Measurements from ENCODE around the gene DNAAF2.

Gene DNAAF2

DNA sequence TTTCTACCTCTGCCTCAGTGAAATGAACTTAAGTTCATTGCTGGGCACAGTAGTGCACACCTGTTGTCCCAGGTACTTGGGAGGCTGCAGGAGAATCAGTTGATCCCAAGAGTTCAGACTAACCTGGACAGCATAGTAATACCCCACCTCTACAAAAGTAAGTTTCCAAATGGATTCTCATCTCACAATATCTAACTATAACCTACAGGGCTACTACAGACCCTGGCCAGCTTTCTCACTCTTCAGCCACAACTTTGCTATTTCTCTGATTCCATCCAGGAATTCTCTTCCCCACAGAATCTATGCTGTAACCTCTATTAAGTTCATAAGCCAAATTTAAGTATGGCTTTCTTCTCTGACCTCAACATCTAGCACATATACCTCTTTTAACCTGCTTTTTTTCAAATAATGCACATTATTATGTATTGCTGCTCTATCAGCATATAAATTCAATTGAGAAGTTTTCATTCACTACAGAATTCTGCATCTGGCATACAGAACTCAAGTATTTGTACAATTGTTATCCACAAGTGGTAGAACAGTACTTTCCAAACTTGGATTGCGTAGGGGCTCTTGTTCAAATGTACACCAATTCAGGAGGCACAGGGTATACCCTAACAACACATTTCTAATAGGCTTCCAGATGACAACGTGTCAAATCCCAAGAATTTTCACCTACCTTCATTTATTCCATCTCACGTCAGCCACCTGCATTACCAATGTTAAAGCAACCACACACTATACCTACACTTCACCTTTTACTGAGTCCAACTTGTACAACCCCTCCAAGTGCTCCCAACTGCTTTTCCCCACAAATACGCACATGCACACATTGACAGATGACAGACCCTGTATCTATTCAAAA, 52.7 kb downstream of the DNAAF2 start:
- TF ChIP-seq CTCF (IDR thresholded peaks at IDR 0.05; ENCODE audit: insufficient read depth, low read depth, low read length, missing control alignments), result no peak
- H3K4me3 ChIP-seq (ENCODE audit: low read length), result no peak overlapping the region
- DNase-seq (ENCODE audit: low read depth), result no peak

- H3K4me3 ChIP-seq (ENCODE audit: low read length), result no peak overlapping the region
- no peak for DNase-seq (ENCODE audit: low read depth)
- TF ChIP-seq CTCF (IDR thresholded peaks at IDR 0.05; ENCODE audit: insufficient read depth, low read depth, low read length, missing control alignments), result no peak
Measured at GRCh38 chr14:49581209-49582112, 53.6 kb downstream of the DNAAF2 start.

- H3K4me3 ChIP-seq (ENCODE audit: low read length), result no peak overlapping the region
- DNase-seq (ENCODE audit: low read depth), result no peak
- no peak for TF ChIP-seq CTCF (IDR thresholded peaks at IDR 0.05; ENCODE audit: insufficient read depth, low read depth, low read length, missing control alignments)
Measured at GRCh38 chr14:49579841-49580240, 55.2 kb downstream of the DNAAF2 start.

- no peak for TF ChIP-seq CTCF (IDR thresholded peaks at IDR 0.05; ENCODE audit: insufficient read depth, low read depth, low read length, missing control alignments)
- no peak overlapping the region for H3K4me3 ChIP-seq (ENCODE audit: low read length)
- no peak for DNase-seq (ENCODE audit: low read depth)
Measured at GRCh38 chr14:49578141-49578540, 56.9 kb downstream of the DNAAF2 start.

All from epithelial cell of esophagus (primary cell).